HG02870 (cell line): ENCODE measurements around the gene STAMBPL1.
"Not testable (repeated sequence)": the region's sequence is repeated elsewhere in the genome, so short reads cannot be mapped to it uniquely, and the experiment has no call there.

Experiments used
- ATAC-seq: cut with Tn5 transposase; IDR thresholded peaks from one replicate; pipeline ENCODE4 v1.9.1; 2021; ENCODE audit warnings: mild to moderate bottlenecking, moderate library complexity; ENCODE audit not compliant: unreplicated experiment

Gene STAMBPL1

DNA sequence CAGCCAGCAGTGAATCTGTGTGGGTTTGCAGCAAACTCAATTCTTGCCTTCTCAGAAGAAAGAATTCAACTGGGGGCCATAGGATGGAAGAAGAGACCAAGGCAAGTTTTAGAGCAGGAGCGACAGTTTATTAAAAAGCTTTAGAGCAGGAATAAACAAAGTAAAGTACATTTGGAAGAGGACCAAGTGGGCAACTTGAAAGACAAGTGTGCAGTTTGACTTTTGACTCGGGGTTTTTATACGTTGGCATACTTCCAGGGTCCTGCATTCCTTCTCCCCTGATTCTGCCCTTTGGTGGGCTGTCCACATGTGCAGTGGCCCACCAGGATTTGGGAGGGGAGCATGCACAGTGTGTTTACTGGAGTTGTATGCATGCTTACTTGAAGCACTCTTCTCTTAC, 25.4 kb upstream of the STAMBPL1 start:
- ATAC-seq, result no peak

GRCh38 chr10:88857831-88858230, 22.2 kb upstream of the STAMBPL1 start:
- ATAC-seq, result no peak

DNA sequence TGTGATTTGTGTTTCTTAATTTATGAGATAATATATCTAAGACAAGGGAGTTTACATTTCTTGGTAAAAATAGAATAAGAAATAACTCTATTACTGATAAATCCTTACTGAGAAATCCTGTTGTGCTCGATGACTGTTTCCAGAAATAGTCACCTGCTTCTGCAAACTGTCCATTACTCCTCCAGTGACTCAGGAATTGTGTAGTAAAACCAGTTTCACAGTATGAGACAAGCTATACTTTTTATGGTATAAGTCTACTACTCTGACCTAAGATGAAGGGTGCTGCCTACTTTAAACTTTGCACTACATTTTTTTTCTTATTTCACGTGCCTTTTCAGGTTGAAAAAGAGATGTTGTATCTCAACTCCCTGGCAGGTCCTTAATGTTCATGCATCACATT, 21.6 kb upstream of the STAMBPL1 start:
- no peak for ATAC-seq

- no peak for ATAC-seq
These were observed 19.0 kb upstream of the STAMBPL1 start for GRCh38 chr10:88861036-88861435.

DNA sequence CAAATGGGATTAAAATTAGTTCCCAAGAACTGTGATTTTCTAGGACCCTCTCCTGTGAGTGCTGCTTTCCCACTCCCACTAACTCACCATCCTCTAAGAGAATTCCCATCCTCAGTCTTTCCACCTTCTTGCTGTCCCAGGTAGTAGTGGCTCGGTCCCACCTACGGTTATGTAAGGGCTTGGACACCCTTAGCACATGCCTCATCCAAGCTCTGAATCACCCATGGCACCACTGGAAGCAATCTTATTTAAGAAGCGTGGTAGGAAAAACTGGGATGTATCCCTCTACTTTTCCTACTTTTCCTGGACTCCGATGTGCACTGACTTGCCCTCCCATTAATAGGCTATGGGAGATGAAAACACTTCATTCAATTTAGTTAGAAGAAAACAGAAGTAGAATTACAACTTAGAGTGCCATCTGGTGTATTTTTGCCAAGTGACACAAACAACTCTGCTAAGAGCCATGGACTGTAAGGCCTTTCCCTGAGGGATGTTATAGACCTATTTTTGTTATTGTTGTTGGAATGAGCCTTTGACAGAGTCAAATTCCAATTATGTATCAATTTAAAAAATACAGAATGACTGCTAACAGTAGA, 14.7 kb upstream of the STAMBPL1 start:
- ATAC-seq, result no peak

DNA sequence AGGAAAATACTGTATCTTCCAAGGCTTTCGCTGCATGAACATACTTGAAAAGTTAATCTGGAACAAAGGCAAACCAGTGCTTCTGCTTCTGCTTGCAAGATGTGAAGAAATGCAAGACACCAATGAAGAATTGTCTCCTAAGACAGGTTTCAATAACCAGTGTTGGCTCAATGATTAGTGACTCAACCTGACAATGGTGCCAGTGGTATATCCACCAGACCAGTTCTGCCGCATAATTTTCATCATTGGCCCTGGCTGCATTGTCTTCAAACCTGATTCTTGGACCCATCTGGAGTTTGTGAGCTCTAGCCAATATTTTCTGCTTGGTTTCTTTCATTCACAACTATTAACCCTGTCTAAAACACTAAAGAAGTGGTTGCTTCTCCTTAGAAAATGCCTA, 13.6 kb upstream of the STAMBPL1 start:
- no peak for ATAC-seq

DNA sequence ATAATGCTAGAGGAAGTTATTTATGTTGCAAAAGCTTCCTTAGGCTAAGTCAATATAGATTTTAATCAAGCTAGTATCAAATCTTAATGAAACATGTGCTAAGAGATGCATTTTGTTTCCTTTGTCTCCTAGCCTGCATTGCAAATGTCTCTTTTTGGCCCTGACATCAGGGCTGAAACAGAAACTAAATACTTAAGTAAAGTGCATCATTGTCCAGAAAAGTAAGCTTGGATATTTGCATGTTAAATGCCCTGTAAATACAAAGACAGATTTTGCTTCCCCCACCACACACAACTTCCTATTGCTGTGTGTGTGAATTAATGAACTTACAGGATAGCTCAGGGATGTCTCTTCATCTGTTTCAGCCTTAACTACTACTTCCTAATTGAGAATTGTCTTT, 10.0 kb upstream of the STAMBPL1 start:
- ATAC-seq, result no peak

- ATAC-seq, result no peak
These were observed 6.3 kb upstream of the STAMBPL1 start for GRCh38 chr10:88873757-88874156.

GRCh38 chr10:88874281-88874680, 5.8 kb upstream of the STAMBPL1 start:
- ATAC-seq, result no peak

DNA sequence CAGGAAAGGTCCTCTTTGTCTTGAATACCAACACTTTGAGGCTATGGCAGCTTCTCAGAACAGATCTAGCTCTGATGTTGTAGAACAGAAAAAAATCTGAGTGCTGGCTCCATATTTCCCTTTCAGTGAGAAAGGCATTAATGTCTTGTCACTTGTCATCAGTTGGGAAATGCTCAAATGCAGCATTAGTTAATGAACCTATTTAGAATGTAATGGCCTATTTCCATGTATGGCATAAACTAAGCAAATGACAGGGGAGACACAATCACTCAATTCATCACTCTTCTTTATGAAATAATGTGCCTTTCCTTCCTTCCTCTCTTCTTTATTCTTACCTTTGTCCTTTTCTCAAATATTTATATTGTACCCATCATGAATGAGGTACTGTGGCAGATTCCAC, 5.0 kb upstream of the STAMBPL1 start:
- no peak for ATAC-seq

DNA sequence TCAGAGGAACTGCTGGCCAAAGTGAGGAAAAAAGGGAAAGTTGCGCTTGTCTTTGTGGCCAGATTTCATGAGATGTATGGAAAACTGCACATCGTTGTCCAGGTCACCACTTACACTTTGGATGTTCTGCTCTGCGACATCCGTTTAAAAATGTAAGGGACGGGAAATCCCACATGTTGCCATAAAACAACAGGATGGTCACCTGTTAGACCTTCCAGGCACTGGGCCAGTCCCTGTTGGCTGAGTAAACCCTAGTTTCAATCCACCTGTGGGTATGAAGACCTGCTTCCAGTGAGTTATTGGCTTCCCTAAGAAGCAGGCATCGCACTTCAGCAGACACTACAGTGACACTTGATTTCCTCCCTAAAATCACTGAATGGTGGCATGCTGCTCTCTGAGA, 2.7 kb upstream of the STAMBPL1 start:
- no peak for ATAC-seq

GRCh38 chr10:88880282-88881076, 434 bp downstream of the STAMBPL1 start:
- ATAC-seq, result peak; percentile 62

DNA sequence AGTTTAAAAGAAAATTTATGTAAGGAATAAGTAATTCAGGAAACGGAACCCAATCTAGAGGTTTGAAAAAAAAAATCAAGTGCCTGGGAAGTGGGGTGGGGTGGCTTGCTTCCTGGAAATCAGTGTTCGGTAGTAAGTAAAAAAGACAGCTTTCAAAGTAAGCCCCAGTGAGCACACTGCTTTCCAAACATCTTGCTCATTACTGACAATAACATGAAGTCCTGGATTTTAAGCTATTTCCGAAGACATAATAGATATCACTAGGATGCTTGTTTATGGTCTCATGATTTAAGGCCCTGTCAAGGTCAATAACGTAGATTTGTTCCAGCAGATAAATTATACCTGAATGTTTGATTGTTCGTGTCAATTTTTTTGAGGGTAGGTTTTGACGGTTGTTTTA, 1.3 kb downstream of the STAMBPL1 start:
- ATAC-seq, result no peak

DNA sequence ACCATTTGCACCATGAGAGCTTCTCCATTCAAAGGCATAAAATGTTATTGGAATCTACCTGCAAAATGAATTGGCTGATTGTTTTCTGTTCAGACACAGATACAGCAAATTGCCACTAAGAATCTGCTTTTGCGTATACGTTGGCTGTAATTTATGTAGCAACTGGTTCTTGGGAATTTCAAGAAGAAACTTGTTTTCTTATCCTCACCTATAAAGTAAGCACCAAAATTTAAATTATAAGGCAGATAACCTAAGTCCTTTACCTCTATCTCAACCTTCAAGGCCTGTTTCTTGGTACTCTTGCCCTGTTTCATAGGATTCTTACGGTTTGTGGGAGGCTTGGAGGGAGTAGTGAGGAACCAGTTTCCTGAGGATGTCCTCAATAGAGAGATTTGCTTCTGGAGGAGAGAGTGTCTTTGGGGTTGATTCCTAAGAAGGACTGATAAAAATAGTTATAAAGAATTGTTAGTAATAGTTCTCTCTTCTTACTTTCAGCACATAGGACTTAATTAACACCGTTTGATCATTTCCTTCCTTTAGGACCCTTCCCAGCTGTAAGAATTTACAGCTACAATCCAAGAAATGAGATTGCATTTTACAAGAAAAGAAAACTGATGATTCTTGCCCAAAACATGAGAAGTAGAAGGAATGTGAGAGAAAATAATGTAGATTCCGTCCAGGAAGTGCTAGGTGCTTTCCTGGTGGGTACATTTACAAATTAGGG, 2.0 kb downstream of the STAMBPL1 start:
- ATAC-seq, result no peak

- not testable (repeated sequence) for ATAC-seq
These were observed 2.8 kb downstream of the STAMBPL1 start for GRCh38 chr10:88882646-88883447.

DNA sequence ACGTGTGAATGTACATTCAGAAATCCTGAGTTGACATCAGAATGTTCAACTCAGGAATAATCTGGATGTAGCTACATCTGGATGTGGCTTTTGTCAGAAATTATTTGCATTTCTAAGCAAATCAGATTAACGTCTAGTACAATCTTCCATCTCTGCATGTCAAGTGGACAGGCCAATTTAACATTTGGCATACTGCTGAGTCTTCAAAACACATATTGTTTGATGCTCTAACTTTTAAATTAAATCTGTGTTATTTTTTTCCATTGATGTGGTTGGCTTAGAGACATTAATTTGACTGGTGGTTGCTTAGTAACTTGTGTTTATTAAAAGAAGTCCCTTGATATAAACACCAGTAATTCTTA, 3.4 kb downstream of the STAMBPL1 start:
- no peak for ATAC-seq

- ATAC-seq, result peak; percentile 60
These were observed 6.5 kb downstream of the STAMBPL1 start for GRCh38 chr10:88886557-88886956.

DNA sequence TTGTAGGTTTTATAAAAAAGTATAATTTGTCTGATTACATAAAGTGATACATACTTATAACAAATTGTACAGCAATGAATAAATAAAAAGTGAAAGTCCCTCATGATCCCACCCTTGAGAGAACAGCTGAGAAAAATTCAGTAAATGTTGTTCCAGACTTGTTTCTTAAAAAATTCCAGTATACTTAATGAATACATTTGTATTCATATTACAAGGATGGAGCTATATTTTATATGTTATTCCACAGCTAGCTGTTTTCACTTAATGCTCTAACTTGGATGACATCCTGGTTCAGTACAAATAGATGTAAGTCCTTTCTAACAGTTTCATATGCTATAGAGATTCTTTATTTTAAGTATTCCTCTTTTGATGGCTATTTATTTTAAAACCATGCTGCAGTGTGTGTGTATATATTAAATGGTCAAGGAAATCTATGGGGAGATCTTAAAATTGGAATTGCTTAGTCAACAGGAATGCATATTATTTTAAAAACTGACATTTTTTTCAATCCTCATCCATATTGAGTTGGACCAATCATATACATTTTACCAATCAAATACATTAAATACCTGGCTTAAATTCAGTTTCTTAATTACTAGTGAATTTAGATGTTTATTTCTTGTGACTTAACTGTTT, 8.9 kb downstream of the STAMBPL1 start:
- no peak for ATAC-seq

GRCh38 chr10:88889559-88890337, 9.7 kb downstream of the STAMBPL1 start:
- ATAC-seq, result peak; percentile 57
